Testis (tissue), 2 donors: ENCODE data around the gene XAGE1B.
"Not testable (repeated sequence)": the region's sequence is repeated elsewhere in the genome, so short reads cannot be mapped to it uniquely, and the experiment has no call there.

Source experiments
- POLR2A ChIP-seq: fragments of 450-650 bp; IDR thresholded peaks from one replicate; pipeline ENCODE4 v1.6.1; 2017; ENCODE audit warnings: antibody characterized with exemption, mild to moderate bottlenecking, moderate library complexity
- TF ChIP-seq, protein P1 (sequence below), 3 experiments: fragments of 450-650 bp in 2 of 3; fragments of 200-600 bp in 1 of 3; sonication (generic) in 1 of 3; IDR thresholded peaks; one replicate each; pipeline ENCODE4 v1.5.1; 2016 to 2019; ENCODE audit warnings: antibody characterized with exemption in 3 of 3, mild to moderate bottlenecking in 2 of 3, moderate library complexity in 1 of 3

DNA sequence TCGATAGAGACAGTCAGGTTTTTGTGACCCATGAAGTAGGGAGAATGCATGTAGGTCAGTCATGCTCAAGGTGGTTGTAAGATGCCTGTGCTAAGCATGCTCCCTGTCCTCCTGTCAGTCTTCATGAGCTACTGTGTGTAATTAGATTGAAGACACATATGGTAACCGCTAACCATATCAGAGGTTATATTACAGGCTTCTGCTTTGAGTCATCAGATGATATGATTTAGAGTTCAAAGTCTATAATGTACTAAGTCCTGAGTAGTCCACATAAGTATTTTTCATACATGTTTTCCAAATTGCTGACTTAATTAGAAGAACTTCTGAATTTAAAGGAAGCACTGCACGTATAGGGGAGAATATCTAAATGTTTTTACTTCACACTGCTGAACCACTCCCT lies 31.9 kb upstream of the XAGE1B start:
- TF ChIP-seq, protein P1, sequence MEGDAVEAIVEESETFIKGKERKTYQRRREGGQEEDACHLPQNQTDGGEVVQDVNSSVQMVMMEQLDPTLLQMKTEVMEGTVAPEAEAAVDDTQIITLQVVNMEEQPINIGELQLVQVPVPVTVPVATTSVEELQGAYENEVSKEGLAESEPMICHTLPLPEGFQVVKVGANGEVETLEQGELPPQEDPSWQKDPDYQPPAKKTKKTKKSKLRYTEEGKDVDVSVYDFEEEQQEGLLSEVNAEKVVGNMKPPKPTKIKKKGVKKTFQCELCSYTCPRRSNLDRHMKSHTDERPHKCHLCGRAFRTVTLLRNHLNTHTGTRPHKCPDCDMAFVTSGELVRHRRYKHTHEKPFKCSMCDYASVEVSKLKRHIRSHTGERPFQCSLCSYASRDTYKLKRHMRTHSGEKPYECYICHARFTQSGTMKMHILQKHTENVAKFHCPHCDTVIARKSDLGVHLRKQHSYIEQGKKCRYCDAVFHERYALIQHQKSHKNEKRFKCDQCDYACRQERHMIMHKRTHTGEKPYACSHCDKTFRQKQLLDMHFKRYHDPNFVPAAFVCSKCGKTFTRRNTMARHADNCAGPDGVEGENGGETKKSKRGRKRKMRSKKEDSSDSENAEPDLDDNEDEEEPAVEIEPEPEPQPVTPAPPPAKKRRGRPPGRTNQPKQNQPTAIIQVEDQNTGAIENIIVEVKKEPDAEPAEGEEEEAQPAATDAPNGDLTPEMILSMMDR (IDR thresholded peaks at IDR 0.05), result not testable (repeated sequence)
- not testable (repeated sequence) for TF ChIP-seq POLR2A
